B cell (primary cell): Measurements from ENCODE around the gene CDC5L. TPM values are rescaled to one million over a fixed set of nuclear protein-coding genes. Genes with fewer than 3 reads are reported as not detected.

Source experiments
- ATAC-seq: fragments of 200-7000 bp; cut with Tn5 transposase; one replicate; pipeline ENCODE4 v1.10.0; 2021; ENCODE audit warnings: low read depth, mild to moderate bottlenecking, moderate number of reproducible peaks, moderate library complexity
- CTCF ChIA-PET: fragments of 350-600 bp; sonication (Branson Sonifier 250); formaldehyde crosslinking; loops from one replicate; lab custom pipeline; 2021; ENCODE audit warnings: antibody characterized with exemption, inconsistent platforms; lab: Charles Lee
- POLR2A ChIA-PET: fragments of 350-600 bp; sonication (Branson Sonifier 250); formaldehyde crosslinking; loops from one replicate; lab custom pipeline; 2021; ENCODE audit warnings: antibody characterized with exemption; lab: Charles Lee
- DNase-seq: peaks from one replicate; pipeline ENCODE4 v3.0.0; 2013
- H2AFZ ChIP-seq: 2 replicates; pipeline ENCODE4 v1.6.1; 2012; ENCODE audit warnings: mild to moderate bottlenecking, low read depth, low read length; ENCODE audit not compliant: insufficient read depth, poor library complexity, severe bottlenecking
- H3K27ac ChIP-seq, 2 donors: 1 replicate in 1 of 2; 2 replicates in 1 of 2; pipeline ENCODE4 v1.5.1; 2012 to 2013; ENCODE audit warnings: low read length in 2 of 2, mild to moderate bottlenecking in 2 of 2, moderate library complexity in 1 of 2
- H3K27me3 ChIP-seq, 4 experiments: fragments of 200-600 bp in 1 of 4; sonication (generic) in 1 of 4; replicated peaks in 1 of 4; 1 replicate in 2 of 4; 2 replicates in 2 of 4; pipeline versions ENCODE4 v1.6.1 to v1.7.0; 2013 to 2016; ENCODE audit warnings: low read length in 3 of 4, mild to moderate bottlenecking in 2 of 4, mixed read lengths in 1 of 4, moderate library complexity in 1 of 4; ENCODE audit not compliant: insufficient read depth in 4 of 4, control insufficient read depth in 3 of 4; ENCODE audit errors: control extremely low read depth in 1 of 4
- H3K36me3 ChIP-seq, 2 experiments: replicated peaks in 1 of 2; 1 replicate in 1 of 2; 2 replicates in 1 of 2; pipeline versions ENCODE4 v1.6.1 to v1.7.1; 2013; ENCODE audit warnings: low read length in 1 of 2; ENCODE audit not compliant: insufficient read depth in 2 of 2, control insufficient read depth in 1 of 2; ENCODE audit errors: control extremely low read depth in 1 of 2, extremely low read depth in 1 of 2
- H3K4me1 ChIP-seq, 2 donors: fragments of 200-600 bp in 1 of 2; sonication (generic) in 1 of 2; 1 replicate in 1 of 2; 2 replicates in 1 of 2; pipeline versions ENCODE4 v1.5.1 to v1.6.1; 2013 to 2017; ENCODE audit warnings: low read length in 2 of 2; ENCODE audit not compliant: control insufficient read depth in 2 of 2, insufficient read depth in 2 of 2
- H3K4me2 ChIP-seq: replicated peaks from 2 replicates; pipeline ENCODE3; 2012; ENCODE audit warnings: mild to moderate bottlenecking, low read depth, low read length; ENCODE audit not compliant: poor library complexity, severe bottlenecking
- H3K4me3 ChIP-seq, 5 experiments: fragments of 200-600 bp in 1 of 5; sonication (generic) in 1 of 5; 1 replicate in 3 of 5; 2 replicates in 2 of 5; pipeline versions ENCODE4 v1.5.1 to v1.7.0; 2011 to 2016; ENCODE audit warnings: low read length in 4 of 5, mild to moderate bottlenecking in 4 of 5, low read depth in 2 of 5, control low read depth in 1 of 5, moderate library complexity in 1 of 5; ENCODE audit not compliant: insufficient read depth in 1 of 5; ENCODE audit errors: control extremely low read depth in 1 of 5, extremely low read depth in 1 of 5
- H3K79me2 ChIP-seq: fragments of 200-600 bp; sonication (generic); one replicate; pipeline ENCODE4 v1.6.0; 2016; ENCODE audit warnings: low read length; ENCODE audit not compliant: control insufficient read depth, insufficient read depth
- H3K9ac ChIP-seq: fragments of 200-600 bp; sonication (generic); 2 replicates; pipeline ENCODE4 v1.6.1; 2017; ENCODE audit warnings: mild to moderate bottlenecking, low read length, moderate library complexity
- H3K9me3 ChIP-seq, 3 donors: one replicate each; pipeline versions ENCODE4 v1.6.1 to v1.7.1; 2013; ENCODE audit warnings: low read length in 2 of 3; ENCODE audit not compliant: control insufficient read depth in 2 of 3, insufficient read depth in 1 of 3; ENCODE audit errors: control extremely low read depth in 1 of 3
- H4K20me1 ChIP-seq: 2 replicates; pipeline ENCODE4 v1.6.0; 2012; ENCODE audit warnings: mild to moderate bottlenecking, low read length; ENCODE audit not compliant: insufficient read depth, control insufficient read depth, poor library complexity, severe bottlenecking
- H3K27ac Mint-ChIP-seq: one replicate; pipeline ENCODE4 v1.8.0; 2021; ENCODE audit warnings: mixed read lengths
- H3K27me3 Mint-ChIP-seq: one replicate; pipeline ENCODE4 v1.8.0; 2021; ENCODE audit warnings: mixed read lengths
- H3K4me1 Mint-ChIP-seq: one replicate; pipeline ENCODE4 v1.8.0; 2021; ENCODE audit warnings: mixed read lengths
- H3K4me3 Mint-ChIP-seq: one replicate; pipeline ENCODE4 v1.8.0; 2021; ENCODE audit warnings: mixed read lengths
- H3K9me3 Mint-ChIP-seq: one replicate; pipeline ENCODE4 v1.8.0; 2022; ENCODE audit warnings: mixed read lengths; ENCODE audit not compliant: insufficient read depth
- CTCF ChIP-seq: fragments of 200-600 bp; IDR thresholded peaks from one replicate; pipeline ENCODE4 v1.8.0; 2022; ENCODE audit warnings: antibody characterized with exemption, mild to moderate bottlenecking
- EZH2 ChIP-seq: IDR thresholded peaks from 2 replicates; pipeline ENCODE4 v1.6.1; 2012; ENCODE audit warnings: borderline replicate concordance, low read depth, mild to moderate bottlenecking, moderate library complexity, low read length; ENCODE audit not compliant: insufficient read depth, poor library complexity, severe bottlenecking
- WGBS: methylation state at CpG from one replicate; pipeline ENCODE4 v1.1.5; 2013; ENCODE audit warnings: missing lambda C conversion rate; ENCODE audit not compliant: insufficient coverage; 5-methylcytosine and 5-hydroxymethylcytosine counted together
- intact Hi-C: fragments of 100-400 bp; cut with micrococcal nuclease; formaldehyde crosslinking; loops from one replicate; pipeline ENCODE4 v1.10.0; 2022
- polyA plus RNA-seq: library from polyadenylated mRNA; depleted of rRNA; stranded (reverse); fragments of >200 nt; gene quantifications from 2 replicates; pipeline ENCODE4 v1.2.3, GENCODE V29; 2012
- total RNA-seq, 2 donors: library from RNA; stranded (reverse); fragments of 120-200 nt in 1 of 2; gene quantifications; 1 replicate in 1 of 2; 2 replicates in 1 of 2; pipeline versions ENCODE4 v1.2.3 to v1.2.4, GENCODE V29; 2013 to 2022

Gene CDC5L
- total and polyA plus RNA-seq, 2 donors (not counting 1 experiment from before 2014, with no cell fraction given), result 4.1 to 22.2 TPM

GRCh38 chr6:44373787-44374186 is 13.7 kb upstream of the CDC5L start:
- POLR2A ChIA-PET, result no interaction called here
- Histone ChIP-seq H2AFZ (no peak overlapping the region), H3K27ac (no peak overlapping the region), H3K27me3 (peaks cover 0 to 8% (median 6%) of the 10 kb centered on the region in 4 experiments), H3K4me2 (no peak overlapping the region), H3K9me3 (peaks cover 0 to 3% (median 0%) of the 10 kb centered on the region in 3 donors), H3K36me3 (no peaks in the 10 kb centered on the region), H3K4me3 (no peak overlapping the region), H3K79me2 (no peaks in the 10 kb centered on the region), H3K9ac (no peak overlapping the region), H4K20me1 (no peaks in the 10 kb centered on the region), H3K4me1 (no peaks in the 10 kb centered on the region)
- WGBS, result 100% methylated on average over 2 of the region's 2 CpGs
- TF ChIP-seq EZH2, result no peak
- Mint-ChIP-seq H3K9me3 (no peaks in the 10 kb centered on the region), H3K4me1 (no peaks in the 10 kb centered on the region), H3K27me3 (peaks cover 21% of the 10 kb centered on the region), H3K4me3 (no peak overlapping the region), H3K27ac (no peak overlapping the region)
- intact Hi-C loops, result no loop called here
- no peak for DNase-seq
- ATAC-seq, result no peak
- CTCF ChIA-PET, result no interaction called here

GRCh38 chr6:44375071-44375470 is 12.4 kb upstream of the CDC5L start:
- no peak overlapping the region for H3K4me3 Mint-ChIP-seq
- no peak for ATAC-seq
- DNase-seq, result no peak
- H3K9me3 ChIP-seq, result peaks cover 0 to 3% (median 0%) of the 10 kb centered on the region in 3 donors
- no peak overlapping the region for H3K9ac ChIP-seq
- no peak overlapping the region for H3K27ac Mint-ChIP-seq
- TF ChIP-seq EZH2 (no peak), CTCF (no peak)
- H3K27ac ChIP-seq, result no peak overlapping the region
- H3K9me3 Mint-ChIP-seq, result no peaks in the 10 kb centered on the region
- intact Hi-C loops, result no loop called here
- H3K4me1 ChIP-seq, result no peaks in the 10 kb centered on the region
- no peak overlapping the region for H3K4me3 ChIP-seq
- 82% methylated on average over 3 of the region's 3 CpGs for WGBS
- POLR2A ChIA-PET, result no interaction called here
- H3K27me3 Mint-ChIP-seq, result peaks cover 17% of the 10 kb centered on the region
- H3K27me3 ChIP-seq, result peaks cover 0 to 8% (median 6%) of the 10 kb centered on the region in 4 experiments
- no peaks in the 10 kb centered on the region for H3K79me2 ChIP-seq
- H3K36me3 ChIP-seq, result no peaks in the 10 kb centered on the region
- no peak overlapping the region for H2AFZ ChIP-seq
- CTCF ChIA-PET, result no interaction called here
- H3K4me1 Mint-ChIP-seq, result no peaks in the 10 kb centered on the region
- H3K4me2 ChIP-seq, result no peak overlapping the region
- no peaks in the 10 kb centered on the region for H4K20me1 ChIP-seq
